K562 (cell line): Measurements from ENCODE around the gene HAL. TPM values are rescaled to one million over a fixed set of nuclear protein-coding genes. Genes with fewer than 3 reads are reported as not detected.

Experiments used
- ATAC-seq: fragments of 200-7000 bp; cut with Tn5 transposase; 3 replicates; pipeline ENCODE4 v1.9.1; 2020; ENCODE audit warnings: moderate library complexity
- BruUV-seq: library from RNA; stranded (reverse); fragments of 400-500 nt; replicated peaks from 2 replicates; lab custom pipeline; 2021; lab: Mats Ljungman, UMichigan
- CTCF ChIA-PET: fragments of 300-600 bp; formaldehyde crosslinking; extraction: SDS; loops from one replicate; lab custom pipeline; 2021; ENCODE audit warnings: low intra/inter-chr PET ratio; lab: Yijun Ruan, JAX
- POLR2A ChIA-PET: fragments of 300-600, 350-650 bp; sonication (Branson Sonifier 250); formaldehyde crosslinking; extraction: SDS; loops from one replicate; lab custom pipeline; 2021; ENCODE audit warnings: antibody characterized with exemption, inconsistent platforms; lab: Yijun Ruan, JAX
- DNase-seq, 4 experiments: peaks; one replicate each; pipeline versions ENCODE4 v3.0.0 to v3.0.0-alpha.2; 2011 to 2018; ENCODE audit warnings: low spot score in 3 of 4, mixed read lengths in 3 of 4; ENCODE audit errors: extremely low read depth in 1 of 4
- FAIRE-seq: peaks from 2 replicates; lab custom pipeline; 2011; peaks lifted over from hg19 to GRCh38; lab: Jason Lieb, UNC
- H2AFZ ChIP-seq: 2 replicates; pipeline ENCODE4 v1.6.0; 2011; ENCODE audit warnings: low read depth, low read length, control low read depth, inconsistent platforms
- H3K27ac ChIP-seq: fragments of 200-600 bp; 3 replicates; pipeline ENCODE4 v1.8.0; 2011; ENCODE audit warnings: low read depth, mild to moderate bottlenecking, control low read depth, inconsistent platforms, low read length, moderate library complexity, mixed read lengths; ENCODE audit errors: extremely low read depth
- H3K27me3 ChIP-seq, 2 experiments: fragments of 300-600 bp in 1 of 2; 2 replicates in 1 of 2; 3 replicates in 1 of 2; pipeline versions ENCODE4 v1.6.0 to v1.8.0; 2011; ENCODE audit warnings: inconsistent platforms in 2 of 2, low read length in 2 of 2, mild to moderate bottlenecking in 1 of 2, mixed read lengths in 1 of 2, moderate library complexity in 1 of 2; ENCODE audit not compliant: control insufficient read depth in 2 of 2, insufficient read depth in 2 of 2
- H3K36me3 ChIP-seq: fragments of 300-600 bp; 3 replicates; pipeline ENCODE4 v1.8.0; 2011; ENCODE audit warnings: mild to moderate bottlenecking, low read length, inconsistent platforms; ENCODE audit not compliant: control insufficient read depth, insufficient read depth
- H3K4me1 ChIP-seq, 2 experiments: fragments of 200-600 bp in 1 of 2; replicated peaks in 1 of 2; 2 replicates in 1 of 2; 3 replicates in 1 of 2; pipeline versions ENCODE4 v1.5.1 to v1.8.0; 2011; ENCODE audit warnings: inconsistent platforms in 2 of 2, low read length in 2 of 2, mild to moderate bottlenecking in 1 of 2, mixed read lengths in 1 of 2, moderate library complexity in 1 of 2; ENCODE audit not compliant: control insufficient read depth in 2 of 2, insufficient read depth in 2 of 2
- H3K4me2 ChIP-seq: 2 replicates; pipeline ENCODE4 v1.6.1; 2011; ENCODE audit warnings: low read length, control low read depth, inconsistent platforms, mixed read lengths; ENCODE audit not compliant: insufficient read depth
- H3K4me3 ChIP-seq: fragments of 200-600 bp; sonication (generic), shearing (Covaris generic); 2 replicates; pipeline ENCODE4 v1.5.1; 2016; ENCODE audit warnings: control low read depth, inconsistent platforms
- H3K79me2 ChIP-seq: fragments of 200-600 bp; 3 replicates; pipeline ENCODE4 v1.8.0; 2011; ENCODE audit warnings: low read length, inconsistent platforms; ENCODE audit not compliant: control insufficient read depth, insufficient read depth
- H3K9ac ChIP-seq, 2 experiments: 2 replicates each; pipeline versions ENCODE4 v1.6.0 to v1.6.1; 2011; ENCODE audit warnings: low read depth in 2 of 2, low read length in 2 of 2, control low read depth in 1 of 2, inconsistent platforms in 1 of 2, mild to moderate bottlenecking in 1 of 2, mixed read lengths in 1 of 2; ENCODE audit not compliant: insufficient read depth in 1 of 2
- H3K9me1 ChIP-seq: one replicate; pipeline ENCODE4 v1.6.0; 2011; ENCODE audit warnings: inconsistent platforms, mild to moderate bottlenecking, low read length, moderate library complexity; ENCODE audit not compliant: control insufficient read depth, insufficient read depth
- H3K9me3 ChIP-seq: replicated peaks from 2 replicates; pipeline ENCODE4 v1.5.1; 2011; ENCODE audit warnings: low read depth, low read length, inconsistent platforms; ENCODE audit not compliant: control insufficient read depth, insufficient read depth
- H4K20me1 ChIP-seq: replicated peaks from 2 replicates; pipeline ENCODE4 v1.6.1; 2011; ENCODE audit warnings: low read length, inconsistent platforms, mixed read lengths; ENCODE audit not compliant: control insufficient read depth, insufficient read depth
- BRD4 ChIP-seq: fragments of 200-600 bp; sonication (generic); IDR thresholded peaks from 2 replicates; pipeline ENCODE4 v1.6.1; 2017; ENCODE audit warnings: inconsistent platforms
- C11orf30 ChIP-seq: fragments of 450-650 bp; IDR thresholded peaks from 2 replicates; pipeline ENCODE4 v1.6.1; 2016; ENCODE audit warnings: low read depth, mild to moderate bottlenecking
- CEBPG ChIP-seq, 3 experiments: fragments of 200-800 bp in 1 of 3; sonication (Bioruptor generic) in 1 of 3; sonication (generic) in 1 of 3; formaldehyde crosslinking in 1 of 3; IDR thresholded peaks in 2 of 3; conservative IDR thresholded peaks in 1 of 3; 2 replicates each; pipeline versions ENCODE4 v1.6.1 to v1.8.0; 2016 to 2022; ENCODE audit warnings: missing compliant biosample characterization in 2 of 3, missing genetic modification characterization in 2 of 3, mild to moderate bottlenecking in 1 of 3, missing genetic modification reagents in 1 of 3
- E4F1 ChIP-seq: fragments of 250-450 bp; sonication (Bioruptor Pico); IDR thresholded peaks from 2 replicates; pipeline ENCODE4 v1.5.0; 2021; ENCODE audit warnings: mild to moderate bottlenecking, borderline replicate concordance
- GTF2A2 ChIP-seq: IDR thresholded peaks from 2 replicates; pipeline ENCODE4 v1.6.1; 2016; ENCODE audit warnings: mild to moderate bottlenecking, missing genetic modification characterization, missing compliant biosample characterization
- HDGF ChIP-seq: fragments of 450-650 bp; IDR thresholded peaks from 2 replicates; pipeline ENCODE4 v1.6.1; 2016
- KDM4B ChIP-seq, 2 experiments: fragments of 450-650 bp in 1 of 2; sonication (generic) in 1 of 2; IDR thresholded peaks; 2 replicates each; pipeline ENCODE4 v1.6.1; 2016 to 2017; ENCODE audit warnings: borderline replicate concordance in 2 of 2, antibody characterized with exemption in 1 of 2, low read depth in 1 of 2, mild to moderate bottlenecking in 1 of 2
- MBD2 ChIP-seq: sonication (generic); IDR thresholded peaks from 2 replicates; pipeline ENCODE4 v1.6.1; 2016; ENCODE audit warnings: low read depth, borderline replicate concordance
- RCOR1 ChIP-seq, 2 experiments: IDR thresholded peaks; 2 replicates each; pipeline ENCODE4 v1.6.1; 2012; ENCODE audit warnings: low read depth in 2 of 2, low read length in 2 of 2, borderline replicate concordance in 1 of 2, improper control_type of control experiment in 1 of 2
- SLC30A9 ChIP-seq: fragments of 250-450 bp; sonication (Bioruptor Pico); IDR thresholded peaks from 2 replicates; pipeline ENCODE4 v1.8.0; 2022; ENCODE audit warnings: mild to moderate bottlenecking, moderate library complexity
- SNRNP70 ChIP-seq: fragments of 200-400 bp; formaldehyde crosslinking; optimal IDR thresholded peaks from 2 replicates; pipeline ENCODE3; 2017; ENCODE audit warnings: low read depth, low read length
- SREBF1 ChIP-seq: fragments of 150-350 bp; IDR thresholded peaks from 2 replicates; pipeline ENCODE4 v1.6.1; 2014; ENCODE audit warnings: antibody characterized with exemption, low read depth, low read length, borderline replicate concordance
- ZNF197 ChIP-seq: fragments of 200-800 bp; sonication (Bioruptor generic); IDR thresholded peaks from 2 replicates; pipeline ENCODE4 v1.6.1; 2016; ENCODE audit warnings: low read depth, missing genetic modification characterization, missing compliant biosample characterization
- ZNF316 ChIP-seq: fragments of 450-650 bp; IDR thresholded peaks from 2 replicates; pipeline ENCODE4 v1.6.1; 2016
- ZNF395 ChIP-seq: fragments of 200-800 bp; sonication (Bioruptor generic); IDR thresholded peaks from 2 replicates; pipeline ENCODE4 v1.6.1; 2017; ENCODE audit warnings: missing genetic modification characterization, missing compliant biosample characterization
- ZNF444 ChIP-seq: fragments of 250-450 bp; sonication (Bioruptor Pico); IDR thresholded peaks from 2 replicates; pipeline ENCODE4 v1.4.0; 2020; ENCODE audit warnings: mild to moderate bottlenecking, moderate library complexity
- WGBS: fragments of 100-300 bp; shearing (Covaris generic); methylation state at CpG from one replicate; pipeline ENCODE4 v1.1.6; 2016; ENCODE audit warnings: low coverage, mixed read lengths; ENCODE audit not compliant: insufficient coverage; ENCODE audit errors: missing lambda C conversion rate; 5-methylcytosine and 5-hydroxymethylcytosine counted together
- in situ Hi-C: fragments of 300-500 bp; cut with MboI; formaldehyde crosslinking; loops from 4 replicates; pipeline ENCODE4 v1.15.0; 2018; ENCODE audit warnings: inconsistent platforms, mixed read lengths
- intact Hi-C: fragments of 100-400 bp; cut with micrococcal nuclease; formaldehyde crosslinking; loops from 2 replicates; pipeline ENCODE4 v1.14.2; 2022
- polyA plus RNA-seq, 8 experiments: library from polyadenylated mRNA; depleted of rRNA in 4 of 8; stranded (reverse) in 5 of 8; unstranded in 3 of 8; fragments of >200 nt; fragmentation: Nextera tagmentation in 2 of 8; fragmentation: Illumina TruSeq in 1 of 8; extraction: Ambion mirVana in 2 of 8; extraction: Trizol in 1 of 8; gene quantifications; 2 replicates each; pipeline versions ENCODE4 v1.2.1 to v1.2.3, GENCODE V29; 2011 to 2014; ENCODE audit warnings: inconsistent platforms in 1 of 8, missing spikeins in 1 of 8
- total RNA-seq, 7 experiments: library from RNA; depleted of rRNA in 6 of 7; stranded (reverse); fragments of >200 nt in 6 of 7; fragmentation: Illumina TruSeq in 2 of 7; extraction: Trizol in 2 of 7; gene quantifications; 2 replicates each; pipeline versions ENCODE4 v1.2.1 to v1.2.3, GENCODE V29; 2011 to 2021; ENCODE audit warnings: low replicate concordance in 1 of 7
- TF ChIP-seq, protein P1 (sequence below): fragments of 450-650 bp; formaldehyde crosslinking; IDR thresholded peaks from 2 replicates; pipeline ENCODE4 v1.4.0; 2022; ENCODE audit warnings: missing genetic modification characterization

HAL gene
- total and polyA plus RNA-seq, 9 of the 15 experiments (the other 6 are each of a cell fraction or from before 2014, with no cell fraction given), result 0.03 to 0.36 (median 0.20) TPM; not detected in 4

DNA sequence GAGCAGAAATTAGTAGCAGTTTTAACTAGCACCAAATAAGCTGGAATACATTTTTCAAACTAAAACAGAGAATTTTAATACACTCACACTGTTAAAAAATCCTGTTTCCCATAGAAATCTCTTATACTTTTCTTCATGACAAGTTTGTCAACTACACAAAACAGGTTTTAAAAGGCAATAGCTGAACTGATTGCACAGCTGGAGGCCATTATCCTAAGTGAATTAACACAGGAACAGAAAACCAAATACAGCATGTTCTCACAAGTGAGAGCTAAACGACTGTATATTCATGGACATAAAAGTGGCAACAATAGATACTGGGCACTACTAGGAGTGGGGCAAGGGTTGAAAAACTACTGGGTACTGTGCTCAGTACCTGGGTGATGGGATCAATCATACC lies 11.6 kb upstream of the HAL start (continued):
- TF ChIP-seq, protein P1, sequence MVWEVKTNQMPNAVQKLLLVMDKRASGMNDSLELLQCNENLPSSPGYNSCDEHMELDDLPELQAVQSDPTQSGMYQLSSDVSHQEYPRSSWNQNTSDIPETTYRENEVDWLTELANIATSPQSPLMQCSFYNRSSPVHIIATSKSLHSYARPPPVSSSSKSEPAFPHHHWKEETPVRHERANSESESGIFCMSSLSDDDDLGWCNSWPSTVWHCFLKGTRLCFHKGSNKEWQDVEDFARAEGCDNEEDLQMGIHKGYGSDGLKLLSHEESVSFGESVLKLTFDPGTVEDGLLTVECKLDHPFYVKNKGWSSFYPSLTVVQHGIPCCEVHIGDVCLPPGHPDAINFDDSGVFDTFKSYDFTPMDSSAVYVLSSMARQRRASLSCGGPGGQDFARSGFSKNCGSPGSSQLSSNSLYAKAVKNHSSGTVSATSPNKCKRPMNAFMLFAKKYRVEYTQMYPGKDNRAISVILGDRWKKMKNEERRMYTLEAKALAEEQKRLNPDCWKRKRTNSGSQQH (CRISPR knock-in tag), result no peak
- TF ChIP-seq MBD2 (no peak), GTF2A2 (tag) (no peak), KDM4B (IDR thresholded peaks at IDR 0.05; ENCODE audit: borderline replicate concordance in 2 of 2, low read depth in 1 of 2) (no peak), ZNF444 (CRISPR knock-in tag) (no peak), HDGF (no peak), SLC30A9 (CRISPR knock-in tag) (no peak), E4F1 (CRISPR knock-in tag) (no peak)

GRCh38 chr12:96006727-96007126 lies 10.6 kb upstream of the HAL start:
- Histone ChIP-seq H3K27me3 (no peaks in the 10 kb centered on the region), H3K9me1 (no peaks in the 10 kb centered on the region), H3K4me3 (no peak overlapping the region), H3K9me3 (no peaks in the 10 kb centered on the region), H3K4me1 (no peaks in the 10 kb centered on the region), H3K4me2 (no peak overlapping the region), H3K36me3 (peaks cover 13% of the 10 kb centered on the region; the same call in 2 of the 3 replicates), H3K79me2 (no peaks in the 10 kb centered on the region), H3K9ac (no peak overlapping the region), H4K20me1 (no peaks in the 10 kb centered on the region), H2AFZ (no peak overlapping the region), H3K27ac (no peak overlapping the region)
- in situ Hi-C loops, result no loop called here
- intact Hi-C loops, result no loop called here
- FAIRE-seq (no peak), DNase-seq (no peak), ATAC-seq (no peak)
- ChIA-PET CTCF (no interaction called here), POLR2A (no interaction called here)
- WGBS, result 29% methylated on average over 1 of the region's 1 CpG
- BruUV-seq, result no TSS peak
- TF ChIP-seq ZNF316, result peak; percentile 54
- TF ChIP-seq SNRNP70, result no peak
- TF ChIP-seq RCOR1 (IDR thresholded peaks at IDR 0.05; ENCODE audit: borderline replicate concordance in 1 of 2, low read depth in 2 of 2, low read length in 2 of 2), result no peak
- no peak for TF ChIP-seq SREBF1
- 0 out of 2 replicates have a peak, but pooled peaks have one; percentile 17 for TF ChIP-seq C11orf30
- no peak for TF ChIP-seq BRD4
- no peak for TF ChIP-seq ZNF395 (CRISPR knock-in tag)
- no peak for TF ChIP-seq ZNF197 (CRISPR knock-in tag)
- no peak for TF ChIP-seq CEBPG (CRISPR knock-in tag; IDR thresholded peaks at IDR 0.05)
- TF ChIP-seq CEBPG (tag; conservative IDR thresholded peaks at IDR 0.05 in 1 of 2, IDR thresholded peaks at IDR 0.05 in 1 of 2), result peak in 1 of 2 experiments; percentile 62; a peak in 1 of 4 replicates
